ENCODE results near the gene LEKR1. TPM values are rescaled to one million over a fixed set of nuclear protein-coding genes. Genes with fewer than 3 reads are reported as not detected.

Gene LEKR1
- total RNA-seq, 1 donor from 2014 or later = 5.8 TPM

DNA sequence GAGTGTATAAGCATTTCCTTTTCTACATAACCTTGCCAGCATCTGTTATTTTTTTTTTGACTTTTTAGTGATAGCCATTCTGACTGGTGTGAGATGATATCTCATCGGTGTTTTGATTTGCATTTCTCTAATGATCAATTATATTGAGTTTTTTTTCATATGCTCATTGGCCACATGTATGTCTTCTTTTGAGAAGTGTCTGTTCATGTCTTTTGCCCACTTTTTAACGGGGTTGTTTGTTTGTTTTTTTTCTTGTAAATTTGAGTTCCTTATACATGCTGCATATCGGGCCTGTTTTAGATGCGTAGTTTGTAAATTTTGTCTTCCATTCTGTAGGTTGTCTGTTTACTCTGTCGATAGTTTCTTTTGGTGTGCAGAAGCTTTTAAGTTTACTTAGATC lies 89.2 kb downstream of the LEKR1 start:
- no peaks in the 10 kb centered on the region for H3K36me3 ChIP-seq
- H3K9me3 ChIP-seq = no peaks in the 10 kb centered on the region
- H3K4me3 ChIP-seq = no peak overlapping the region
- H3K4me1 ChIP-seq = no peaks in the 10 kb centered on the region
- no peaks in the 10 kb centered on the region for H3K27me3 ChIP-seq (ENCODE audit: low read depth)
- intact Hi-C loops (cut with DNase I) = no loop called here
- no peak overlapping the region for H3K27ac ChIP-seq
- DNase-seq (no peak), ATAC-seq (no peak)
- TF ChIP-seq, protein P1, sequence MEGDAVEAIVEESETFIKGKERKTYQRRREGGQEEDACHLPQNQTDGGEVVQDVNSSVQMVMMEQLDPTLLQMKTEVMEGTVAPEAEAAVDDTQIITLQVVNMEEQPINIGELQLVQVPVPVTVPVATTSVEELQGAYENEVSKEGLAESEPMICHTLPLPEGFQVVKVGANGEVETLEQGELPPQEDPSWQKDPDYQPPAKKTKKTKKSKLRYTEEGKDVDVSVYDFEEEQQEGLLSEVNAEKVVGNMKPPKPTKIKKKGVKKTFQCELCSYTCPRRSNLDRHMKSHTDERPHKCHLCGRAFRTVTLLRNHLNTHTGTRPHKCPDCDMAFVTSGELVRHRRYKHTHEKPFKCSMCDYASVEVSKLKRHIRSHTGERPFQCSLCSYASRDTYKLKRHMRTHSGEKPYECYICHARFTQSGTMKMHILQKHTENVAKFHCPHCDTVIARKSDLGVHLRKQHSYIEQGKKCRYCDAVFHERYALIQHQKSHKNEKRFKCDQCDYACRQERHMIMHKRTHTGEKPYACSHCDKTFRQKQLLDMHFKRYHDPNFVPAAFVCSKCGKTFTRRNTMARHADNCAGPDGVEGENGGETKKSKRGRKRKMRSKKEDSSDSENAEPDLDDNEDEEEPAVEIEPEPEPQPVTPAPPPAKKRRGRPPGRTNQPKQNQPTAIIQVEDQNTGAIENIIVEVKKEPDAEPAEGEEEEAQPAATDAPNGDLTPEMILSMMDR (IDR thresholded peaks at IDR 0.05) = no peak

DNA sequence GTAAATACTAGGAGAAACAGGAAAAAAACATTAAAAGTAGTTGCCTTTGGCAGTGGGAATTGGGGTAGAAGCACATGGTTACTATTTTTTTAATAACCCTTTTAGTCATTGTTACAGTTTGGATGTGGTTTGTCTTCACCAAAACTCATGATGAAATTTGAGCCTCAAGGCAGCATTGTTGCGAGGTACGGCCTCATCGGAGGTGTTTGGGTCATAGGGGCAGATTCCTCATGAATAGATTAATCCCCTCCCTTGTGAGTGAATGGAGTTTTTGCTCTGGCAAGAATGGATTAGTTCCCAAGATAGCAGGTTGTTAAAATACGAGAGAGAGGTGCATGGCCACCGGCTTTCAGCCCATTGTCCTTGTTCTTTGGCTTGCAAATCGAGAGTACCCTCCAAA lies 92.6 kb downstream of the LEKR1 start:
- DNase-seq (no peak), ATAC-seq (no peak)
- TF ChIP-seq, protein P1 (IDR thresholded peaks at IDR 0.05) = no peak
- no peaks in the 10 kb centered on the region for H3K36me3 ChIP-seq
- intact Hi-C loops (cut with DNase I) = no loop called here
- no peaks in the 10 kb centered on the region for H3K4me1 ChIP-seq
- no peaks in the 10 kb centered on the region for H3K27me3 ChIP-seq (ENCODE audit: low read depth)
- H3K9me3 ChIP-seq = no peaks in the 10 kb centered on the region
- no peak overlapping the region for H3K4me3 ChIP-seq
- H3K27ac ChIP-seq = no peak overlapping the region

DNA sequence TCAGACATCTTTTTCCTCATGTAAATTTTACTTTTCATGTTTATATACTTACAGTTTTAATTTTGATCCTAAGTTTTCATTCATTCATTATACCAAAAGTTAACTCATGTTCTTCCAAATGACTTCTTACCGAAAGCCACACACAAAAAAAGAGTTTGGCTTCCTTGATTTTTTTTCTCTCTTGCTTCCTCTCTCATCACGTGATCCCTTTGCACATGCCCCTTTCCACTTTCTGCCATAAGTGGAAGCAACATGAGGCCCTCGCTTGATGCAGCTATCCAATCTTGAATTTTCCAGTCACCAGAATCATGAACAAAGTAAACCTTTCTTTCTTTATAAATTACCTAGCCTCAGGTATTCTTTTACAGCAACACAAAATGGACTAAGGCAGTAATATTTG lies 93.7 kb downstream of the LEKR1 start:
- H3K4me3 ChIP-seq = no peak overlapping the region
- H3K4me1 ChIP-seq = no peaks in the 10 kb centered on the region
- TF ChIP-seq, protein P1 (IDR thresholded peaks at IDR 0.05) = no peak
- DNase-seq = no peak
- no peaks in the 10 kb centered on the region for H3K36me3 ChIP-seq
- H3K27me3 ChIP-seq (ENCODE audit: low read depth) = no peaks in the 10 kb centered on the region
- no peak for ATAC-seq
- H3K9me3 ChIP-seq = no peaks in the 10 kb centered on the region
- intact Hi-C loops (cut with DNase I) = no loop called here
- H3K27ac ChIP-seq = no peak overlapping the region

DNA sequence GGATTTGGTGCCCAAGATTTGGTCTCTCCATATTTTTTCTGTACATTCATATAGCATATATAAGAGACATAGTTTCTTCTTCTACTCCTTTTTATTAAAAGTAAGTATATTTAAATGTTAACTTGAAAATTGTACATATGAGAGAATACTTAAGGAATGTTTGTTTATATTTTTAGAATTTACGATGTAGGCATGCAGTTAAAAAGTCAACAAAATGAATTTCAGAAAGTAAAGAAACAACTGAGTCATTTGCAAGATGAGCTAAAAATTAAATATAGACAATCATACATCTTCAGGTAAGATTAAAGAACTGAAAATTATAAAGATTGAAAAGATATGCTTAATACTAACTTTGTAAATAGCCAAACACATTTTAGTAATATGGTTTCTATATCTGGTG lies 94.2 kb downstream of the LEKR1 start:
- Histone ChIP-seq H3K9me3 (no peaks in the 10 kb centered on the region), H3K27me3 (ENCODE audit: low read depth) (no peaks in the 10 kb centered on the region), H3K4me1 (no peaks in the 10 kb centered on the region), H3K4me3 (no peak overlapping the region), H3K36me3 (no peaks in the 10 kb centered on the region), H3K27ac (no peak overlapping the region)
- TF ChIP-seq, protein P1 (IDR thresholded peaks at IDR 0.05) = no peak
- ATAC-seq = no peak
- DNase-seq = no peak
- intact Hi-C loops (cut with DNase I) = no loop called here

DNA sequence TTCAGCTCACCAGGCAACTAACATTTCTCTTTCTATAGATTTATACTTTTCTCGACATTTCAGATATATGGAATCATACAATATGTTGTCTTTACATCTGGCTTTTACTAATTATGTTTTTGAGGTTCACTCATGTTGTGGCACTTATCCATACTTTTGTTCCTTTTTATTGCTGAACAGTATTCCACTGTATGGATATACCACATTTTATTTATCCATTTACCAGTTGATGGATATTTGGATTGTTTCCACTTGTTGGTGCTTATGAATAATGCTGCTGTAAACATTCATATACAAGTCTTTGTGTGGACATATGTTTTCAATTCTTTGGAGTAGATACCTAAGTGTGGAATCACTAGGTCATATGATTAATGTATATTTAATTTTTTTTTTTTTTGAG lies 97.2 kb downstream of the LEKR1 start:
- no peaks in the 10 kb centered on the region for H3K27me3 ChIP-seq (ENCODE audit: low read depth)
- ATAC-seq (no peak), DNase-seq (no peak)
- no peak overlapping the region for H3K4me3 ChIP-seq
- peaks cover 5% of the 10 kb centered on the region for H3K9me3 ChIP-seq
- no peaks in the 10 kb centered on the region for H3K36me3 ChIP-seq
- intact Hi-C loops (cut with DNase I) = no loop called here
- no peak overlapping the region for H3K27ac ChIP-seq
- TF ChIP-seq, protein P1 (IDR thresholded peaks at IDR 0.05) = no peak
- H3K4me1 ChIP-seq = no peaks in the 10 kb centered on the region

DNA sequence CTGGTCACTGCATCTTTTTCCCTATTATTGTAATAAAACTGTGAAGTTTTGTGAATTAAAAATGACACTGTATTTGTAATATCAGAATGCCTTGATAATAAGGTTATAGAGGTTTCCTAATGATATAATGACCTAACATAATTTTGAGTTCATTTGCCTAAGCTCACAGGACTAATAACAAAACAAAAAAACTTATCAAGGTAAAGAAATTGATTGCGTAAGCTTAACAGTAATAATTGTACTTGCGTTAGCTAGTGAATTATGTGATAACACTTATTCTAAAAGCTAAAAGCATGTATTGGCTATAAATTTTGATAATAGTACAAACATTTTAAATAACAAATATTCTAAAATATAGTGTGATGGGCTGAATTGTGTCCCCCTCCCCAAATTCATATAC lies 112.6 kb downstream of the LEKR1 start:
- no peaks in the 10 kb centered on the region for H3K4me1 ChIP-seq
- no peaks in the 10 kb centered on the region for H3K36me3 ChIP-seq
- H3K4me3 ChIP-seq = no peak overlapping the region
- no peak for DNase-seq
- no peaks in the 10 kb centered on the region for H3K27me3 ChIP-seq (ENCODE audit: low read depth)
- no peak overlapping the region for H3K27ac ChIP-seq
- no peak for ATAC-seq
- TF ChIP-seq, protein P1 (IDR thresholded peaks at IDR 0.05) = no peak
- H3K9me3 ChIP-seq = no peaks in the 10 kb centered on the region
- intact Hi-C loops (cut with DNase I) = no loop called here

Measured in lower lobe of right lung (tissue), 2 donors.